GM12892 (cell line): ENCODE measurements around the gene NFIX.

Source experiments
- POLR2A ChIP-seq: IDR thresholded peaks from 2 replicates; pipeline ENCODE4 v1.6.1; 2011; ENCODE audit warnings: low read depth, low read length, control low read depth
- POLR2AphosphoS5 ChIP-seq: IDR thresholded peaks from 2 replicates; pipeline ENCODE4 v1.6.1; 2011; ENCODE audit warnings: low read depth, low read length, control low read depth
- TAF1 ChIP-seq: IDR thresholded peaks from 2 replicates; pipeline ENCODE4 v1.6.1; 2011; ENCODE audit warnings: low read depth, mild to moderate bottlenecking, control low read depth, low read length, borderline replicate concordance

- TF ChIP-seq POLR2AphosphoS5 (no peak), TAF1 (no peak), POLR2A (no peak)
Observed at GRCh38 chr19:13102416-13102665, 107.1 kb downstream of the NFIX start.
